Lower leg skin (tissue), 4 donors: ENCODE results near the gene AMBRA1. TPM values are rescaled to one million over a fixed set of nuclear protein-coding genes. Genes with fewer than 3 reads are reported as not detected.

Experiments used
- DNase-seq, 2 donors: peaks; one replicate each; pipeline ENCODE4 v3.0.0-alpha.2; 2019; ENCODE audit warnings: low spot score in 2 of 2
- H3K4me3 ChIP-seq: fragments of 200-600 bp; sonication (generic); 2 replicates; pipeline ENCODE4 v1.5.1; 2017; ENCODE audit warnings: mild to moderate bottlenecking, low read depth; ENCODE audit not compliant: poor library complexity, severe bottlenecking
- CTCF ChIP-seq, 3 donors: fragments of 450-650 bp; IDR thresholded peaks; one replicate each; pipeline ENCODE4 v1.5.1; 2016; ENCODE audit warnings: antibody characterized with exemption in 3 of 3, mild to moderate bottlenecking in 3 of 3, moderate library complexity in 2 of 3
- POLR2A ChIP-seq, 2 donors: fragments of 450-650 bp; IDR thresholded peaks; one replicate each; pipeline ENCODE4 v1.6.1; 2016 to 2017; ENCODE audit warnings: antibody characterized with exemption in 2 of 2, mild to moderate bottlenecking in 1 of 2, moderate library complexity in 1 of 2
- WGBS, 2 donors: methylation state at CpG; one replicate each; pipeline ENCODE4 v1.1.5; 2018; 5-methylcytosine and 5-hydroxymethylcytosine counted together
- intact Hi-C: fragments of 100-400 bp; cut with DNase I; formaldehyde crosslinking; loops from one replicate; pipeline ENCODE4 v1.15.0; 2023; ENCODE audit warnings: low total_unique reads
- total RNA-seq, 4 donors: library from RNA; depleted of rRNA; stranded (reverse); fragments of >200 nt; gene quantifications; one replicate each; pipeline ENCODE4 v1.1.0, GENCODE V29; 2016

Gene AMBRA1
- total RNA-seq, 4 donors from 2014 or later, result 31.5 to 67.5 (median 36.2) TPM

GRCh38 chr11:46601129-46601528 lies 7.3 kb upstream of the AMBRA1 start:
- intact Hi-C loops, result no loop called here
- no peak overlapping the region for H3K4me3 ChIP-seq
- no peak for TF ChIP-seq POLR2A (IDR thresholded peaks at IDR 0.05)
- no peak for TF ChIP-seq CTCF (IDR thresholded peaks at IDR 0.05)
- WGBS, 2 donors, result 28 to 40% methylated on average over 1 of the region's 1 CpG
- peak in 1 of 2 donors; percentile 41 for DNase-seq

GRCh38 chr11:46600194-46600960 lies 6.6 kb upstream of the AMBRA1 start:
- no peak overlapping the region for H3K4me3 ChIP-seq
- TF ChIP-seq CTCF (IDR thresholded peaks at IDR 0.05) (no peak), POLR2A (IDR thresholded peaks at IDR 0.05) (no peak)
- DNase-seq, result no peak
- WGBS, 2 donors, result 74% methylated on average over 3 of the region's 3 CpGs
- intact Hi-C loops, result no loop called here

- no peak overlapping the region for H3K4me3 ChIP-seq
- WGBS, 2 donors, result 77 to 81% methylated on average over 8 of the region's 8 CpGs
- TF ChIP-seq POLR2A (IDR thresholded peaks at IDR 0.05), result no peak
- no peak for TF ChIP-seq CTCF (IDR thresholded peaks at IDR 0.05)
- DNase-seq, result no peak
- intact Hi-C loops, result no loop called here
Measured at GRCh38 chr11:46599340-46600193, 5.7 kb upstream of the AMBRA1 start.

GRCh38 chr11:46597609-46598219 lies 3.9 kb upstream of the AMBRA1 start:
- TF ChIP-seq CTCF (IDR thresholded peaks at IDR 0.05) (no peak), POLR2A (IDR thresholded peaks at IDR 0.05) (no peak)
- WGBS, 2 donors, result 80 to 81% methylated on average over 6 of the region's 6 CpGs
- DNase-seq, result no peak
- H3K4me3 ChIP-seq, result no peak overlapping the region
- intact Hi-C loops, result no loop called here

GRCh38 chr11:46597155-46597554 lies 3.3 kb upstream of the AMBRA1 start:
- 100% methylated on average over 1 of the region's 1 CpG for WGBS, 2 donors
- no peak overlapping the region for H3K4me3 ChIP-seq
- no peak for DNase-seq
- no peak for TF ChIP-seq POLR2A (IDR thresholded peaks at IDR 0.05)
- intact Hi-C loops, result no loop called here

GRCh38 chr11:46594785-46595184 lies 962 bp upstream of the AMBRA1 start:
- WGBS, 2 donors, result 88 to 94% methylated on average over 10 of the region's 10 CpGs
- DNase-seq, result no peak

More at GRCh38 chr11:46594785-46595184, 962 bp upstream of the AMBRA1 start:
- intact Hi-C loops, result no loop called here
- no peak overlapping the region for H3K4me3 ChIP-seq
- TF ChIP-seq POLR2A (IDR thresholded peaks at IDR 0.05), result no peak
- no peak for TF ChIP-seq CTCF (IDR thresholded peaks at IDR 0.05)
